GM10248 (cell line): ENCODE results near the gene CARD14.

Experiments used
- CTCF ChIA-PET: fragments of 300-600 bp; sonication (Branson Sonifier 250); formaldehyde crosslinking; extraction: SDS; loops from one replicate; lab custom pipeline; 2021; ENCODE audit warnings: antibody characterized with exemption; lab: Yijun Ruan, JAX
- POLR2A ChIA-PET: fragments of 350-650 bp; sonication (Branson Sonifier 250); formaldehyde crosslinking; extraction: SDS; loops from one replicate; lab custom pipeline; 2020; ENCODE audit warnings: antibody characterized with exemption; lab: Yijun Ruan, JAX
- DNase-seq: peaks from one replicate; pipeline ENCODE4 v3.0.0; 2012; ENCODE audit errors: extremely low spot score
- TF ChIP-seq, protein P1 (sequence below): IDR thresholded peaks from 2 replicates; pipeline ENCODE4 v1.5.1; 2012; ENCODE audit warnings: mild to moderate bottlenecking, low read depth; ENCODE audit errors: extremely low read depth, missing control alignments, control extremely low read depth

Gene CARD14

DNA sequence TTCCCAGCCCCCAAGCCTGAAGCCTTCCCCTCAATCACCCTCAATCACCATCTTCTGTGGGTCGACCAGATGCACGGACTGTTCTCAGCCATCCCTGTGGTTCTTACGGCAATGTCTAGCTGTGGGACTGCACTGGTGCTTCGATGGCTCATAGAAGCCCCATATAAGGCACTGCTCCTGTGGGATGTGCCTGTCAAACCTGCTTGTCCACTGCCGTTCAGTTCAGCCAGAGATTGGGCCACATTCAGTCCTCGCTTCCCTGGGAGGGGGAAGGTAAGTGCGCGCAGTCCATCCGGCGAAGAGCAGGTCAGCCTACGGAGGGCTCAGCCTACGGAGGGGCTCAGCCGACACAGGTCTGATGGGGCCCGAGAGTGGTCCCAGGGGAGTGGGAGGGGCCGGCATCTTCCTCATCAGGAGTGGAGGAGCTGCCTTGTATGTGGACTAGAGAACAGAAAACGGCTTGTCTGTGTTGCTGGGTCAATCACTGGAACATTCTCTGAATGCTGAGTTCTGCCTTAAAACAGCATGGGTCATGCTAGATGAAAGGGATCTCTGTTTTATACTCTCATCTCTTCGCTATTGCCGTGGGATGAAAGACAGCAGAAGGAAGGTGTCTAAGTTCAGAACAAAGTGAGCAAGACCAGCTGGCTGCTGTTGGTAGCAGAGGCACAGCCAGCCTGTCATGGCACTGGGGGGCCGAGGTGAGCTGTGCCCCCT is at the start of gene CARD14:
CARD14 (plus strand) TSS at position 247 of the 717 bp plus-strand sequence. CDS start 11,409 bp downstream, outside the sequence.
- DNase-seq, result no peak
- TF ChIP-seq, protein P1, sequence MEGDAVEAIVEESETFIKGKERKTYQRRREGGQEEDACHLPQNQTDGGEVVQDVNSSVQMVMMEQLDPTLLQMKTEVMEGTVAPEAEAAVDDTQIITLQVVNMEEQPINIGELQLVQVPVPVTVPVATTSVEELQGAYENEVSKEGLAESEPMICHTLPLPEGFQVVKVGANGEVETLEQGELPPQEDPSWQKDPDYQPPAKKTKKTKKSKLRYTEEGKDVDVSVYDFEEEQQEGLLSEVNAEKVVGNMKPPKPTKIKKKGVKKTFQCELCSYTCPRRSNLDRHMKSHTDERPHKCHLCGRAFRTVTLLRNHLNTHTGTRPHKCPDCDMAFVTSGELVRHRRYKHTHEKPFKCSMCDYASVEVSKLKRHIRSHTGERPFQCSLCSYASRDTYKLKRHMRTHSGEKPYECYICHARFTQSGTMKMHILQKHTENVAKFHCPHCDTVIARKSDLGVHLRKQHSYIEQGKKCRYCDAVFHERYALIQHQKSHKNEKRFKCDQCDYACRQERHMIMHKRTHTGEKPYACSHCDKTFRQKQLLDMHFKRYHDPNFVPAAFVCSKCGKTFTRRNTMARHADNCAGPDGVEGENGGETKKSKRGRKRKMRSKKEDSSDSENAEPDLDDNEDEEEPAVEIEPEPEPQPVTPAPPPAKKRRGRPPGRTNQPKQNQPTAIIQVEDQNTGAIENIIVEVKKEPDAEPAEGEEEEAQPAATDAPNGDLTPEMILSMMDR, result no peak
- ChIA-PET CTCF (no interaction called here), POLR2A (no interaction called here)

DNA sequence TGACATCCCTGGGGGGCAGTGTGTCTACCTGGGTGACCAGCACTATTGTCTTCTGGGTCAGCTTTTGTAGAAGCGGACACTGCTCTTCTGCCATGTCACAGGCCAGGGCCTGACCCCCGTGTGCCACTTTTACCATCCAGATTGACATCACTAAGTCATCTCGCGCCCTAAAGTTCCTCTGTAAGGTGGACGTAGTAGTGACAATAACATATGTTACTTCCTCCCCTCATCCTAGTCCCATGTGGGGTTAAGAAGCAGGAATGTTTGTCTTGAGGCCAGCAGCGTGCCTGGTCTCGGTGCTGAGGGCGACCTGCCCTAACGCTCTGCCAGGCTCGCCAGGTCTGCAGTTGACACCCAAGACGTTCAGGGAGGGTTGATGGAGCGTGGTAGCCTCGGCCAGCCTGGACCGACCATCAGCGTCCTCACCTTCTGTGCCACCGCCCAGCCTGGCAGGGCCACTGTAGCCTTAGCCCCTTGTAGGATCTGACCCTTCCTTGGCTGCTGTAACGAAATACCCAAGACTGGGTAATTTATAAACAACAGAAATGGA is 47.7 kb upstream of the CARD14 start:
- POLR2A ChIA-PET, result no interaction called here
- DNase-seq, result no peak
- TF ChIP-seq, protein P1, result no peak
- CTCF ChIA-PET, result interaction anchor here (1.1 kb wide), 1 partner anchor 21 kb away, joined by 3 read pairs; the partner anchor contains the start of gene GAA

DNA sequence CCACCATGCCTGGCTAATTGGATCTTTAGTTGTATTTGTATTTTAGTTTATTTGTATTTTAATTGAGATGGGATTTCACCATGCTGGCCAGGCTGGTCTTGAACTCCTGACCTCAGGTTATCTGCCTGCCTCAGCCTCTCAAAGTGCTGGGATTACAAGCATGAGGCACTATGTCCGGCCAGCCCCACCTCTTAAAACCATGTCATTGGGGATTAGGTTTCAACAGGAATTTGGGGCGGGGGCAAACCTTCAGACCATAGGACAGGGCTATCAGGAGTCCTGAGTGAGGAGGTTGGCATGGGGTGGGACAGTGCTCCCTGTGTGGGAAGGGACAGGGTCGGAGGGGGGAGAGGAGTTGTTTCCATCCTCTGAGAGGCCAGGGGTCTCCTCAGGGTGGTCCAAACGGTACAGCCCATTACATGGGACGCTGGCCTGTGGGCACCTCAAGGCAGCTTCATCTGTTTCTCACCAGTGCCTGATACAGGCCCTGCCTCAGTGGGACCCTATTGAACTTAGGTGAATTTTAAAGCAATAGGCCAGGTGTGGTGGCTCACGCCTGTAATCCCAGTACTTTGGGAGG is 46.8 kb upstream of the CARD14 start:
- no peak for DNase-seq
- POLR2A ChIA-PET, result no interaction called here
- TF ChIP-seq, protein P1, result no peak
- CTCF ChIA-PET, result interaction anchor here (1.1 kb wide), 1 partner anchor 22 kb away, joined by 3 read pairs; the partner anchor contains the start of gene GAA

DNA sequence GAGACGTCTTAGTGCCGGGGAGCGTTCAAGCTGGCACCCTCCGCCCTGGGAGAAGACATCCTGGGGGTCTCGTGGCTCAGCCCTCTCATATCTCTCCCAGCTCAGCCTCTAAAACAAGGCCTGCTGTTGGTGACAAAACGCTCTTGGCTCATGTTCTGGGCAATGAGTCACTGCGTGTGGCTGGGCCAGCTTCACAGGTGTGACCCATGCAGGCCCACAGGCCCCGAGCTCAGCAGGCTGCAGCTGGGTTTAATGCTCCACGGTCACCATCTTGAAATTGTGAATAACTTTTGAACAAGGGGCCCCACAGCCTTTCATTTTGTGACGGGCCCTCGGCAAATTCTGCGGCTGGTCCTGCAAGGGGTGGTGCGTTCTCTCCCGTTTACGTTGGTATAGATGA is 46.0 kb upstream of the CARD14 start:
- TF ChIP-seq, protein P1, result no peak
- DNase-seq, result no peak
- CTCF ChIA-PET, result interaction anchor here (1.1 to 1.4 kb wide), 2 partner anchors 10 to 22 kb away, joined by 3 to 5 read pairs; partner anchors contain the start of gene GAA
- POLR2A ChIA-PET, result no interaction called here

DNA sequence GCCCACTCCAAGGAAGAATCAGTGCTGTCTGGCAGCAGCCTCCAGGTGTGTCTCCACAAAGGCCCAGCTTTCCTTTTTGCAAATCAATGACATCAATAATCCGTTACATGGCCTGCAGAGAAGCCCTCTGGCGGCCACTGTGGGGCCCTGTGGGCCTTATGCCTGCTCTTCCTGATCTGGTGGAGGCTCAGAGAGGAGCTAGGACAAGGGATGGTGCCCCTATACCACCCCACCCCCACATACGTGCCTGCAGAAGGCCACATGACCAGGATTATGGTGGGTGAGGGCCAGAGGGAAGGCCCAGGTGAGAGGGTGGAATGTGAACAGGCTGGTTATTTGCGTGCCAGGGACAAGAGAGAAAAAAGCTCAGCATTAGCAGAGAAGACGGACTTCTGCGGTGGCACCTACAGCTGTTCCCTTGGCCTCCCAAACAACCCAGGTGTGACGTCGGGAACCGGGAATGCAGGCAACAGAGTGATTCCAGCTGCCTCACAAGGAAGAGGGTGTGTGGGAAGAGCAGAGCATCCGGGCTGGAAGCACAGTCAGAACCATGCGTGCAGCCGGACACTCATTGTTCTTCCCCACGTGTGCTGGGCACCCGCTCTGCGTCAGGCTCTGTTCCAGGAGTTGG is 45.4 kb upstream of the CARD14 start:
- ChIA-PET POLR2A (no interaction called here), CTCF (interaction anchor here (0.7 to 1.4 kb wide), 4 partner anchors 9 to 42 kb away, joined by 3 to 8 read pairs (median 4); partner anchors contain the start of gene GAA)
- DNase-seq, result no peak
- TF ChIP-seq, protein P1, result peak; percentile 49
